ENCODE data around the gene ITPR2.

GRCh38 chr12:26686408-26686807, 146.6 kb downstream of the ITPR2 start:
- no peak for TF ChIP-seq SUZ12 (IDR thresholded peaks at IDR 0.05)
- no peak for TF ChIP-seq ELF4 (IDR thresholded peaks at IDR 0.05)
- no peak for TF ChIP-seq NFRKB (IDR thresholded peaks at IDR 0.05)
